H1 (cell line): ENCODE data around the gene PHLDA1. TPM values are rescaled to one million over a fixed set of nuclear protein-coding genes. Genes with fewer than 3 reads are reported as not detected.

Experiments used
- CTCF ChIA-PET: fragments of 300-600 bp; sonication (Branson Sonifier 250); formaldehyde crosslinking; loops from one replicate; lab custom pipeline; 2021; ENCODE audit not compliant: partially characterized antibody; lab: Charles Lee
- POLR2A ChIA-PET: fragments of 300-600 bp; sonication (Branson Sonifier 250); formaldehyde crosslinking; loops from one replicate; lab custom pipeline; 2021; ENCODE audit warnings: inconsistent platforms; ENCODE audit not compliant: partially characterized antibody; lab: Charles Lee
- DNase-seq, 2 experiments: peaks; one replicate each; pipeline versions ENCODE4 v3.0.0 to v3.0.0-alpha.2; 2010 to 2022; ENCODE audit warnings: low spot score in 2 of 2, low read depth in 1 of 2, mixed read lengths in 1 of 2
- FAIRE-seq: peaks from 2 replicates; lab custom pipeline; 2011; peaks lifted over from hg19 to GRCh38; lab: Jason Lieb, UNC
- H2AFZ ChIP-seq: 2 replicates; pipeline ENCODE4 v1.8.1; 2012; ENCODE audit warnings: low read length, inconsistent platforms
- H2AK5ac ChIP-seq: 2 replicates; pipeline ENCODE4 v1.6.1; 2013; ENCODE audit warnings: low read depth, low read length
- H2BK120ac ChIP-seq: replicated peaks from 2 replicates; pipeline ENCODE3; 2013; ENCODE audit warnings: low read depth, low read length, inconsistent platforms
- H2BK12ac ChIP-seq: 2 replicates; pipeline ENCODE4 v1.6.1; 2013; ENCODE audit warnings: low read depth, low read length
- H2BK15ac ChIP-seq: 2 replicates; pipeline ENCODE4 v1.6.1; 2013; ENCODE audit warnings: low read length
- H2BK20ac ChIP-seq: 2 replicates; pipeline ENCODE4 v1.6.1; 2013; ENCODE audit warnings: low read length
- H2BK5ac ChIP-seq: 2 replicates; pipeline ENCODE4 v1.6.1; 2013; ENCODE audit warnings: low read depth, low read length
- H3K14ac ChIP-seq: 2 replicates; pipeline ENCODE4 v1.6.1; 2013; ENCODE audit warnings: inconsistent platforms; ENCODE audit not compliant: insufficient read length
- H3K18ac ChIP-seq: 2 replicates; pipeline ENCODE4 v1.6.1; 2013; ENCODE audit warnings: low read length; ENCODE audit errors: extremely low read depth
- H3K23ac ChIP-seq: 2 replicates; pipeline ENCODE4 v1.6.1; 2013; ENCODE audit warnings: inconsistent platforms; ENCODE audit not compliant: insufficient read length
- H3K23me2 ChIP-seq: 2 replicates; pipeline ENCODE4 v1.6.1; 2013; ENCODE audit warnings: low read depth, low read length
- H3K27ac ChIP-seq: 2 replicates; pipeline ENCODE4 v1.6.1; 2011; ENCODE audit warnings: low read depth, low read length, inconsistent platforms
- H3K27me3 ChIP-seq, 4 experiments: replicated peaks in 1 of 4; 1 replicate in 1 of 4; 2 replicates in 3 of 4; pipeline versions ENCODE4 v1.6.1 to v1.8.1; 2011 to 2013; ENCODE audit warnings: low read length in 3 of 4, mild to moderate bottlenecking in 3 of 4, inconsistent platforms in 2 of 4, mixed read lengths in 2 of 4, moderate library complexity in 1 of 4; ENCODE audit not compliant: control insufficient read depth in 3 of 4, insufficient read depth in 3 of 4; ENCODE audit errors: extremely low read depth in 1 of 4
- H3K36me3 ChIP-seq, 4 experiments: 2 replicates each; pipeline versions ENCODE4 v1.6.1 to v1.8.1; 2011 to 2013; ENCODE audit warnings: mild to moderate bottlenecking in 4 of 4, low read length in 3 of 4, moderate library complexity in 2 of 4, control low read depth in 1 of 4, inconsistent platforms in 1 of 4; ENCODE audit not compliant: insufficient read depth in 4 of 4, control insufficient read depth in 2 of 4
- H3K4ac ChIP-seq: replicated peaks from 2 replicates; pipeline ENCODE3; 2013; ENCODE audit warnings: low read length, low read depth, mixed read lengths, inconsistent platforms; ENCODE audit not compliant: insufficient read length
- H3K4me1 ChIP-seq, 4 experiments: replicated peaks in 1 of 4; 1 replicate in 1 of 4; 2 replicates in 3 of 4; pipeline versions ENCODE4 v1.6.1 to v1.8.1; 2011 to 2013; ENCODE audit warnings: low read length in 3 of 4, inconsistent platforms in 2 of 4, mixed read lengths in 1 of 4; ENCODE audit not compliant: insufficient read depth in 4 of 4, control insufficient read depth in 3 of 4
- H3K4me2 ChIP-seq, 2 experiments: 2 replicates each; pipeline versions ENCODE4 v1.6.1 to v1.8.1; 2011 to 2013; ENCODE audit warnings: low read depth in 2 of 2, low read length in 2 of 2, control low read depth in 1 of 2, inconsistent platforms in 1 of 2, mild to moderate bottlenecking in 1 of 2; ENCODE audit not compliant: insufficient read depth in 1 of 2
- H3K4me3 ChIP-seq, 4 experiments: fragments of 200-600, 300-600 bp in 1 of 4; sonication (generic), shearing (Covaris generic), sonication (Bioruptor Twin) in 1 of 4; 2 replicates each; pipeline versions ENCODE4 v1.5.1 to v1.8.1; 2011 to 2016; ENCODE audit warnings: low read length in 4 of 4, low read depth in 3 of 4, control low read depth in 2 of 4, inconsistent platforms in 2 of 4, mild to moderate bottlenecking in 2 of 4, mixed read lengths in 1 of 4, moderate library complexity in 1 of 4; ENCODE audit not compliant: insufficient read depth in 2 of 4; ENCODE audit errors: extremely low read depth in 1 of 4
- H3K56ac ChIP-seq: replicated peaks from 2 replicates; pipeline ENCODE3; 2013; ENCODE audit warnings: low read depth, mild to moderate bottlenecking, mixed read lengths, low read length, inconsistent platforms; ENCODE audit not compliant: insufficient read length
- H3K79me1 ChIP-seq: 2 replicates; pipeline ENCODE4 v1.6.1; 2013; ENCODE audit warnings: low read depth, low read length, control low read depth
- H3K79me2 ChIP-seq, 2 experiments: 2 replicates each; pipeline versions ENCODE4 v1.6.1 to v1.8.1; 2012 to 2013; ENCODE audit warnings: low read length in 2 of 2, mild to moderate bottlenecking in 2 of 2, inconsistent platforms in 1 of 2; ENCODE audit not compliant: insufficient read depth in 2 of 2, control insufficient read depth in 1 of 2
- H3K9ac ChIP-seq, 4 experiments: replicated peaks in 1 of 4; 1 replicate in 1 of 4; 2 replicates in 3 of 4; pipeline versions ENCODE4 v1.6.1 to v1.8.1; 2011 to 2013; ENCODE audit warnings: low read depth in 3 of 4, low read length in 3 of 4, control low read depth in 2 of 4, mild to moderate bottlenecking in 2 of 4, moderate library complexity in 2 of 4, inconsistent platforms in 1 of 4; ENCODE audit errors: extremely low read depth in 1 of 4
- H3K9me3 ChIP-seq, 2 experiments: 2 replicates each; pipeline versions ENCODE4 v1.6.1 to v1.8.1; 2012 to 2013; ENCODE audit warnings: mild to moderate bottlenecking in 2 of 2, moderate library complexity in 2 of 2, control low read depth in 1 of 2, inconsistent platforms in 1 of 2, low read depth in 1 of 2, low read length in 1 of 2, mixed read lengths in 1 of 2; ENCODE audit not compliant: insufficient read depth in 2 of 2
- H4K20me1 ChIP-seq, 2 experiments: replicated peaks in 1 of 2; 2 replicates each; pipeline versions ENCODE3 to v1.8.1; 2011 to 2013; ENCODE audit warnings: inconsistent platforms in 2 of 2, low read length in 2 of 2, mild to moderate bottlenecking in 1 of 2; ENCODE audit not compliant: insufficient read depth in 2 of 2, control insufficient read depth in 1 of 2
- H4K5ac ChIP-seq: 2 replicates; pipeline ENCODE4 v1.6.1; 2013; ENCODE audit warnings: low read length, low read depth, mixed read lengths, inconsistent platforms; ENCODE audit not compliant: insufficient read length
- H4K8ac ChIP-seq: 2 replicates; pipeline ENCODE4 v1.8.0; 2013; ENCODE audit warnings: mild to moderate bottlenecking, moderate library complexity, low read length, inconsistent platforms; ENCODE audit not compliant: insufficient read depth; ENCODE audit errors: extremely low read depth
- H4K91ac ChIP-seq: replicated peaks from 2 replicates; pipeline ENCODE3; 2013; ENCODE audit warnings: low read length, mixed read lengths, inconsistent platforms; ENCODE audit not compliant: insufficient read length
- CEBPB ChIP-seq: IDR thresholded peaks from 2 replicates; pipeline ENCODE4 v1.6.1; 2012; ENCODE audit warnings: low read depth, low read length
- CHD1 ChIP-seq: IDR thresholded peaks from 2 replicates; pipeline ENCODE4 v1.6.1; 2012; ENCODE audit warnings: low read depth, low read length, improper control_type of control experiment
- CTCF ChIP-seq, 3 experiments: IDR thresholded peaks; 1 replicate in 2 of 3; 2 replicates in 1 of 3; pipeline versions ENCODE4 v1.5.1 to v1.6.1; 2011; ENCODE audit warnings: low read length in 3 of 3, mild to moderate bottlenecking in 3 of 3, inconsistent platforms in 2 of 3, low read depth in 1 of 3, moderate library complexity in 1 of 3; ENCODE audit not compliant: insufficient read depth in 1 of 3; ENCODE audit errors: control extremely low read depth in 1 of 3
- EP300 ChIP-seq, 2 experiments: IDR thresholded peaks; 1 replicate in 1 of 2; 2 replicates in 1 of 2; pipeline ENCODE4 v1.6.1; 2011 to 2012; ENCODE audit warnings: low read depth in 2 of 2, low read length in 2 of 2, mild to moderate bottlenecking in 2 of 2, borderline replicate concordance in 1 of 2, inconsistent platforms in 1 of 2, moderate library complexity in 1 of 2
- GTF2F1 ChIP-seq: IDR thresholded peaks from 2 replicates; pipeline ENCODE4 v1.6.1; 2012; ENCODE audit warnings: low read depth, low read length, improper control_type of control experiment, borderline replicate concordance
- SUZ12 ChIP-seq: fragments of 200-600 bp; sonication (generic); IDR thresholded peaks from 2 replicates; pipeline ENCODE4 v1.6.1; 2012; ENCODE audit warnings: mild to moderate bottlenecking, inconsistent platforms, low read length, moderate library complexity, mixed read lengths
- TAF7 ChIP-seq: optimal IDR thresholded peaks from 2 replicates; pipeline ENCODE3; 2011; ENCODE audit warnings: low read depth, mild to moderate bottlenecking, inconsistent platforms, low read length, moderate library complexity, borderline replicate concordance
- WGBS, 2 experiments: shearing (Covaris generic) in 1 of 2; methylation state at CpG; one replicate each; pipeline versions ENCODE4 v1.1.6 to v1.1.7; 2013 to 2015; ENCODE audit warnings: low lambda C conversion rate in 2 of 2, mixed read lengths in 2 of 2, inconsistent platforms in 1 of 2, low coverage in 1 of 2, missing lambda C conversion rate in 1 of 2; ENCODE audit not compliant: insufficient replicate concordance in 2 of 2, insufficient coverage in 1 of 2, insufficient read length in 1 of 2; ENCODE audit errors: extremely low coverage in 1 of 2, missing lambda C conversion rate in 1 of 2; 5-methylcytosine and 5-hydroxymethylcytosine counted together
- polyA plus RNA-seq, 7 experiments: library from polyadenylated mRNA; depleted of rRNA in 3 of 7; stranded (reverse) in 5 of 7; unstranded in 2 of 7; fragments of >200 nt in 5 of 7; fragments of 200-250 nt in 2 of 7; gene quantifications; 1 replicate in 5 of 7; 2 replicates in 1 of 7; 4 replicates in 1 of 7; pipeline versions ENCODE4 v1.2.1 to v1.2.3, GENCODE V29; 2011 to 2013; ENCODE audit warnings: missing spikeins in 2 of 7, mixed read lengths in 2 of 7
- total RNA-seq: library from RNA; stranded (reverse); fragmentation: NEBNext Ultra II Directional; extraction: Animal tissue kit (Norgen Biotek cat#: 25700); gene quantifications from 2 replicates; pipeline ENCODE4 v1.2.1, GENCODE V29; 2021

Gene PHLDA1
- total and polyA plus RNA-seq, 2 of the 8 experiments (the other 6 are each of a cell fraction or from before 2014, with no cell fraction given) = 18.9 to 19.4 TPM

GRCh38 chr12:76025601-76026575, 5.7 kb downstream of the PHLDA1 start:
- WGBS, 2 experiments = 69% methylated on average over 7 of the region's 7 CpGs; no CpG with 5 or more reads in 1 of the 2 experiments
- CTCF ChIA-PET = interaction anchor here (0.6 to 1.2 kb wide), 4 partner anchors 23 to 112 kb away, joined by 3 to 4 read pairs (median 4); no protein-coding TSS in a partner anchor
- Histone ChIP-seq H3K14ac (no peak overlapping the region), H2AFZ (no peak overlapping the region), H2BK12ac (no peak overlapping the region), H3K4me3 (no peak overlapping the region), H3K23me2 (peaks cover 8% of the 10 kb centered on the region), H3K27me3 (no peaks in the 10 kb centered on the region; a peak in 1 of 7 replicates), H3K36me3 (peaks cover 0 to 23% (median 0%) of the 10 kb centered on the region in 4 experiments; a peak in 1 of 8 replicates), H3K4ac (no peak overlapping the region), H3K27ac (no peak overlapping the region), H2BK5ac (no peak overlapping the region), H3K18ac (no peak overlapping the region), H2BK15ac (no peak overlapping the region), H2BK120ac (no peak overlapping the region), H3K79me2 (peaks cover 0 to 33% of the 10 kb centered on the region in 2 experiments; a peak in 2 of 4 replicates), H3K56ac (no peak overlapping the region), H3K4me1 (peaks cover 0 to 10% (median 4%) of the 10 kb centered on the region in 4 experiments; a peak in 4 of 7 replicates), H3K79me1 (peaks cover 4% of the 10 kb centered on the region), H3K23ac (no peak overlapping the region), H2AK5ac (no peak overlapping the region), H2BK20ac (no peak overlapping the region), H4K8ac (no peak overlapping the region), H4K20me1 (peaks cover 2 to 4% of the 10 kb centered on the region in 2 experiments), H3K9me3 (no peaks in the 10 kb centered on the region), H3K9ac (no peak overlapping the region), H4K91ac (no peak overlapping the region), H3K4me2 (no peak overlapping the region), H4K5ac (no peak overlapping the region)
- DNase-seq (no peak), FAIRE-seq (no peak)
- POLR2A ChIA-PET = interaction anchor here (1.0 to 1.2 kb wide), 2 partner anchors 8 to 20 kb away, joined by 4 read pairs; no protein-coding TSS in a partner anchor
- no peak for TF ChIP-seq CHD1
- no peak for TF ChIP-seq SUZ12
- TF ChIP-seq CTCF (IDR thresholded peaks at IDR 0.05; ENCODE audit: control extremely low read depth in 1 of 3, insufficient read depth in 1 of 3, low read depth in 1 of 3, low read length in 3 of 3) = no peak
- no peak for TF ChIP-seq EP300 (IDR thresholded peaks at IDR 0.05; ENCODE audit: borderline replicate concordance in 1 of 2, low read depth in 2 of 2, low read length in 2 of 2)
- no peak for TF ChIP-seq GTF2F1
- TF ChIP-seq TAF7 = no peak
- TF ChIP-seq CEBPB = no peak
